ENCODE results near the gene SUPT5H.
A peak's percentile ranks its signal among the peaks of the same experiment; 100 is the strongest.
"Not testable (repeated sequence)": the region's sequence is repeated elsewhere in the genome, so short reads cannot be mapped to it uniquely, and the experiment has no call there.

The SUPT5H gene

DNA sequence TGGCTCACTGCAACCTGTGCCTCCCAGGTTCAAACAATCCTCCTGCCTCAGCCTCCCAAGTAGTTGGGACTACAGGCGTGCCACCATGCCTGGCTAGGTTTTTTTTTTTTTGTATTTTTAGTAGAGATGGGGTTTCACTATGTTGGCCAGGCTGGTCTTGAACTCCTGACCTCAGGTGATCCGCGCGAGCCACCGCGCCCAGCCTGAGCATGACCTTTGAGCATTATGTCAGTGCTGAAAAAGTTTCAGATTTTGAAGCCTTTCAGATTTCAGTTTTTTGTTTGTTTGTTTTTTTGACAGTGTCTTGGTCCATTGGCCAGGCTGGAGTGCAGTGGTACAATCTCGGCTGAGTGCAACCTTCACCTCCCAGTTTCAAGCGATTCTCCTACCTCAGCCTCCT lies 5.9 kb downstream of the SUPT5H start:
- DNase-seq (ENCODE audit: low read depth in 4 of 4, low spot score in 1 of 4) = not testable (repeated sequence)

DNA sequence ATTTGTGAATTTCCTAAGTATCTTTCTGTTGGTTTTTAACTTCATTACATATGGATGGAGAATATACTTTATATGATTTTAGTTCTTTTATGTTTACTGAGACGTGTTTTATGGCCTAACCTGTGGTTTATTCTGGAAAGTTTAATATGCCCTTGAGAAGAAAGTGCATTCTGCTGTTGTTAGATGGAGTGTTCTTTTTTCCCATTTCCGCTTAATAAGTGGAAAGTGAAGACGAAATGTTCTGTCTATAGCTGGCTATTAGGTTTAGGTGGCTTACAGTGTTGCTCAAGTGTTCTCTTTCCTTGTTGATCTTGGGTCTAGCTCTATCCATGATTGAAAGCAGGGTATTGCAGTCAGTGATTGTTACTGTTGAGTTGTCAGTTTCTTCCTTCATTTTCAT lies 18.0 kb downstream of the SUPT5H start:
- DNase-seq (ENCODE audit: low read depth in 4 of 4, low spot score in 1 of 4) = no peak

DNA sequence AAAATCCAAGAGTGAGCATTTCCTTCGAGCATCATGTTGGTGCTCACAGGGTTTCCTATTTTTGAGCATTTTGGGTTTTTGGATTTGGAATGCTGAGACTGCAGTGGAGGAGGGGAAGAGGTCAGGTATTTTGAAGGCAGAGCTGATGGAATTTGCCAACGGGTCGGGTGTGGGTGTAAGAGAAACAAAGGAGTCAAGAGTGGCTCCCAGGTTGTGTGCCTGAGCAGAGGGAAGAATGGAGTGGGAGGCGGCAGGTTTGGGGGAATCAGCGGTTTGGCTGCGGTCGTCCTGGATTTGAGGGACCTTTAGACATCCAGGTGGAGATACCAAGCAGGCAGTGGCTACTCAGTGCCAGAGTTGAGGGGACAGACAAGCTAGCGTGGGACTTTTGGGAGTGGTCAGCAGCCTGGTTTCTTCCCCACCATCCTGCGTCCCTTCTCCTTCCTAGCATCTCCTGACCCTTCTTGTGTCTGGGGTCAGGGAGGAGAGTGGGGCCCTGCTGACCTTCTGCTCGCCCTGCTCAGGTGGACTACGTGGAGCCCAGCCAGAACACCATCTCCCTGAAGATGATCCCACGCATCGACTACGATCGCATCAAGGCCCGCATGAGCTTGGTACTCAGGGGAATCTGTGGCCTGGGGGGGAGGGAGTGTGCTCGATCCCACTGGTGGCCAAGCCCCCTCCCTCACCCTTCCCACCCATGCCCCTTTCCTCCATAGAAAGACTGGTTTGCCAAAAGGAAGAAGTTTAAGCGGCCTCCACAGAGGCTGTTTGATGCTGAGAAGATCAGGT lies 20.8 kb downstream of the SUPT5H start:
- DNase-seq (ENCODE audit: low read depth in 4 of 4, low spot score in 1 of 4) = no peak

DNA sequence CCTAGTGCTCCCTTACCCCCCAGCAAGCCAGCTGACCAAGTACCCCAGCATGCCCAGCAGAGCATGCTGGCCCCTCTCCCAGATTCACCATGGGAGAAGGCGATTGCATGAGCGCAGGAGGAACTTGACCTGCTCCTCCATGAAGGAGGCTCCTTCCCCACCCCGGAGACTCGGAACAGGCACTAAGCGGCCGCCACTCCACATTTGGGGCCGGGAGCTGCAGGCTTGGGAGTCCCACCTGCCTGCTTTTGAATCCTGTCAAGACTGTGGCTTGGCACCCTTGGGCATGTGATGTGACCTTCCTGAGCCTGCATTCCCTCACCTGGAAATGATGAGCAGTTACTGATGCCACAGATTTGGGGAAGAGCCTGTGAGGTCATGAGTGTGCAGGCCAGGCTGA lies 22.6 kb downstream of the SUPT5H start:
- no peak for DNase-seq (ENCODE audit: low read depth in 4 of 4, low spot score in 1 of 4)

DNA sequence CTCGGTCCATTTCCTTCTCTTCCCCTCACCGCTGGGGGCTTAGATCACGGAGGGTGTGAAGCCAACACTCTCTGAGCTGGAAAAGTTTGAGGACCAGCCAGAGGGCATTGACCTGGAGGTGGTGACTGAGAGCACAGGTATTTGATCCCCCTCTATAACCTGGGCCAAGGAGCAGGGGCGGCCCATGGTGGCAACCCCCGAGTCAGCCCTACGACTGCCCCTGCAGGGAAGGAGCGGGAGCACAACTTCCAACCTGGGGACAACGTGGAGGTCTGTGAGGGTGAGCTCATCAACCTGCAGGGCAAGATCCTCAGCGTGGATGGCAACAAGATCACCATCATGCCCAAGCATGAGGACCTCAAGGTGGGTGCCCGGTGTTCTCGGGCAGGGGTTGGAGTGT lies 23.7 kb downstream of the SUPT5H start:
- DNase-seq (ENCODE audit: low read depth in 4 of 4, low spot score in 1 of 4) = no peak

DNA sequence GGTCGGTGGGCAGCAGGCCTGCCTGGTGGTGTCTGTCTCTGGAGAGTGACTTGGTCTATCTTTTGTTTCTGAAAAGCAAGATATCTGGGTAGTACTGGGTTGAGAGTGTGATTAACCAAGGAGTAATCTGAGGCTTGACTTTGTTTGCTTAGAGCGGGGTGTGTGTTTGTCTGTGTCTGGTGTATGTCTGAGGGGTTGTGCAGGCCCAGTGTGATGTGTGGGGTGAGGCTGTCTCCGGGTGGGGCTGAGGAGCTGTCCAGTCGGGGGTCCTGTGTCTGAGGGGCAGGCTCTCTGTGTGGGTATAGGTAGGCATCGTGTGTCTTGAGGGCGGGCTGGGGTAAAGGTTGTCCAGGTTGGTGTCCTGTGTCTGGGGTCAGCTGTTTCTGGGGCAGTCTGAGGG lies 24.2 kb downstream of the SUPT5H start:
- no peak for DNase-seq (ENCODE audit: low read depth in 4 of 4, low spot score in 1 of 4)

DNA sequence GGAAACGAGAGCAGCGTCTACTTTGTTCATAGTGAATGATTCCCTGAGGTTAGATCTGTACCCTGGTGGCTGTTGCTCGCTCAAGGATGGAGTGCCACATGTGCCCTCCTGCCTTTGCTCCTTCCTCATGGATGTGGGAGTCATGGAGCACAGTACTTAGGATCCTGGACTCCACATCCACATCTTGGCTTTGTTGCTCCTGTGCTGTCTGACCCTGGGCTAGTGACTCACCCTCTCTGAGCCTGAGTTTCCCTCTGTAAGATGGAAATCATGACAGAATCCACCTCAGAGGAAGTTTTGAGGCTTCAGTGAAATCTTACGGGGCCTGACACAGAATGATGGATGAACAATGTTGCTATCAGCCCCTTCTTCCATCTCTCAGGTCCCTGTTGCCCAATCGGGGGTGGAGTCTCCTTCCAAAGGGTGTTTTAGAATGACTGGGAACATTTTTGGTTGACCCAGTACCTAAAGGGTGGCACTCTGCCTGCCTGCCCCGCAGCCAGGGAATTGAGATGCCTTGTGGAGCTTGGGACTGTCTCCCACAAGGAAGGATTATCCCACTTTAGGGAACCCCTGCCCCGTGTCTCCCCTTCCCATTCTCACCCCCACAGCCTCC lies 25.4 kb downstream of the SUPT5H start:
- DNase-seq (ENCODE audit: low read depth in 4 of 4, low spot score in 1 of 4) = no peak

DNA sequence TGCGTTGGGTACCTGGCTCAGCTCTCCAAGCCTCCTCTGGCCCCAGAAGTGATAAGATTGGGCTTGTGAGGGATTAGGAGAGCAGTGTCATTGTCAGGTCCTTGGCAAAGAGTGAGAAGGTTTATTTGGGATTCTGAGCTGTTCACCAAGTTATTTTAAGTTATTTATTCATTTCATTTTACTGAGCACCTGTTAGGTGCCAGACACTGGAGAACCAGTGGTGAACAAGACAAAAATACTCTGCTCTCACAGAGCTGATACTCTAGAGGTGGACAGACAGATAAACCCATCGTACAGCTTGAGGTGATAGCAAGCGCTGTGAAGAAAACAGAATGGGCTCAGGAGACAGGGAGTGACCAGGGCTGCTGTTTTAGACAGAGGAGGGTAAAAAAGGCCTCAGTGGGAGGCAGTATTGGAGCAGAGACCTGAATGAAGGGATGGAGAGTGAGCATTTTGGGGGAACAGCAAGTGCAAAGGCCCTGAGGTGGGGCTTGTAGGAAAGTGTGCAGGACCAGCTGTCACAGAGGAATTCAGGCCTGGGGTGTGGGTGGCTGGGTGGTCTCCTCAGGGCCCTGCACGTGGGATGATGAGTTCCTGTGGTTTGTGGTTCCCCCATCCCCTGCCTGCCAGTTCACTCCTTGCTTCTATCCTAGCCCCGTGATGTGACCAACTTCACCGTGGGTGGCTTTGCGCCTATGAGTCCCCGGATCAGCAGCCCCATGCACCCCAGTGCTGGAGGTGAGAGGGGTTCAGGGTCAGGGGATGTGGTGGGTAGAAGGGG lies 26.6 kb downstream of the SUPT5H start:
- DNase-seq (ENCODE audit: low read depth in 4 of 4, low spot score in 1 of 4) = no peak

DNA sequence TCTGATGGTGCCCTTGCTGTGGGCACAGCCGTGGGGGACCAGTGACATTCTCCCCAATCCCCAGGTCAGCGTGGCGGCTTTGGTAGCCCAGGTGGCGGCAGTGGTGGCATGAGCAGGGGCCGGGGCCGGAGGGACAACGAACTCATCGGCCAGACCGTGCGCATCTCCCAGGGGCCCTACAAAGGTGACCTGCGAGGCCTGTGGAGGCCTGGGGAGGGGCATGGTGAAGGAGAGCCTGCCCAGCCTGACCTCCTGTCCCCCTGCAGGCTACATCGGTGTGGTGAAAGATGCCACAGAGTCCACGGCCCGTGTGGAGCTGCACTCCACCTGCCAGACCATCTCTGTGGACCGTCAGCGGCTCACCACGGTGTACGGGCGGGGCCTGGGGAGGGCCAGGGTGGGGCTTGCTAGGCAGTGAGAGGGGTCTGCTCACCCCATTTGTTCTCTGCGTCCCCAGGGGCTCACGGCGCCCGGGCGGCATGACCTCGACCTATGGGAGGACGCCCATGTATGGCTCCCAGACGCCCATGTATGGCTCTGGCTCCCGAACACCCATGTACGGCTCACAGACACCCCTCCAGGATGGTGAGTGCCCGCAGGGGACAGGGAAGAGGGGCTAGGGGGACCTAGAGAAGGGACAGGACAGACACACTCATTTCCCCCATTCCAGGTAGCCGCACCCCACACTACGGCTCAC lies 27.5 kb downstream of the SUPT5H start:
- no peak for DNase-seq (ENCODE audit: low read depth in 4 of 4, low spot score in 1 of 4)

DNA sequence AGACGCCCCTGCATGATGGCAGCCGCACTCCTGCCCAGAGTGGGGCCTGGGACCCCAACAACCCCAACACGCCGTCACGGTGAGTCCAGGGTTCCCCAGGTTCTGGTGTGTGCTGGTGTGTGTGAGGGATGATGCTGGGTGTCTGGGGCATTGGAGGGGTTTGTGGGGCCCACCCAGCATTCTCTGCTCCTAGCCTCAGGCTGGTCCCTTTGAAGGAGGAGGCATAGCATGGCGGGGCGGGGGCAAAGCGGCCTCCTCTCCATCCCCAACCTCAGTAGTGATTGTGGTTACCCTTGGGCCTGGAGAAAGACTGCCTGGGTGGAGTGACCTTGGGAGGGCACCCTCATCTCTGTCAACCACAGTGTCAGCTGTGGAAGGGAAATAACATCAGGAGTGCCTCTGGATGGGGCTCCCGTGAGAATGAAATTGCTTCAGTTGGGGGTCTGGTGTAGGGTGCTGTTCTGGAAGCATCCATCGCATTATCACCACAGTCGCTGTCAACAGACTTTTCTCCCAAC lies 28.1 kb downstream of the SUPT5H start:
- DNase-seq (ENCODE audit: low read depth in 4 of 4, low spot score in 1 of 4) = no peak

DNA sequence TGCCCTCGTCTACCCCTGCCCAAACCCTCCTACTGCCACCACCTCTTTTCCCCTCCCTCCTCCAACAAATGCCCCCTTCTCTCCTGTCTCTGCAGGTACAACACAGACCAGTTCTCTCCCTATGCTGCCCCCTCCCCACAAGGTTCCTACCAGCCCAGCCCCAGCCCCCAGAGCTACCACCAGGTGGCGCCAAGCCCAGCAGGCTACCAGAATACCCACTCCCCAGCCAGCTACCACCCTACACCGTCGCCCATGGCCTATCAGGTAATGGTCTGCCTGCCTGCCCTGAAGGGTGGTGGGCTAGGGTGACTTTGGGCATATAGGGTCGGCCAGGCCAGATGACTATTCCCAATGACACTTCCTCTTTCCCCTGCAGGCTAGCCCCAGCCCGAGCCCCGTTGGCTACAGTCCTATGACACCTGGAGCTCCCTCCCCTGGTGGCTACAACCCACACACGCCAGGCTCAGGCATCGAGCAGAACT lies 28.8 kb downstream of the SUPT5H start:
- DNase-seq (ENCODE audit: low read depth in 4 of 4, low spot score in 1 of 4) = peak; percentile 55 to 62 (median 58)

DNA sequence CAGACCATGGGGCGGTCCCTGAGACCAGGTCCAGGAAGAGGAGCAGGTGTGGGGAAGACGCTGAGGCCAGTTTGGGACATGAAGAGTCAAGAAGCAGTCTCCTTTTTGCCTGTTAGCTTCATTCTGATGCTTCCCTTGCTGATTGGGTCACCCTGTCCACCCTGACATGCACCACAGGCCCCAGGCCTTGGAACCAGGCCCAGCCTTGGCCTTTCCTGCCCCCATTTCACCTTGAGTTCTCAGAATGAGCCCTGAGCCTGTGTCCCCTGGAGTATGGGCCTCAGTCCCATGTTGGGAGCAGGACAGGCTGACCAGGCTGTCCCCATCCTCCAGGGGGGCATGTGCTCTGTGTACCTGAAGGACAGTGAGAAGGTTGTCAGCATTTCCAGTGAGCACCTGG lies 30.4 kb downstream of the SUPT5H start:
- DNase-seq (ENCODE audit: low read depth in 4 of 4, low spot score in 1 of 4) = no peak

DNA sequence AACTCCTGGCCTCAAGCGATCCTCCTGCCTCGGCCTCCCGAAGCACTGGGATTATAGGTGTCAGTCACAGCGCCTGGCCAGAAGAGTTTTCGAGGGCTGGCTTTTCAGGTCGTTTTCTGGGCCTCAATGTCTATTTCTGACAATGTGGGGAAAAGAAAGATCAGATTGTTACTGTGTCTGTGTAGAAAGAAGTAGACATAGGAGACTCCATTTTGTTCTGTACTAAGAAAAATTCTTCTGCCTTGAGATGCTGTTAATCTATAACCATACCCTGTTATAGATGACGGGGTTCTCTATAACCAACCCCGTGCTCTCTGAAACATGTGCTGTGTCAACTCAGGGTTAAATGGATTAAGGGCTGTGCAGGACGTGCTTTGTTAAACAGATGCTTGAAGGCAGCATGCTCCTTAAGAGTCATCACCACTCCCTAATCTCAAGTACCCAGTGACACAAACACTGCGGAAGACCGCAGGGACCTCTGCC lies 34.0 kb downstream of the SUPT5H start:
- DNase-seq (ENCODE audit: low read depth in 4 of 4, low spot score in 1 of 4) = not testable (repeated sequence)

DNA sequence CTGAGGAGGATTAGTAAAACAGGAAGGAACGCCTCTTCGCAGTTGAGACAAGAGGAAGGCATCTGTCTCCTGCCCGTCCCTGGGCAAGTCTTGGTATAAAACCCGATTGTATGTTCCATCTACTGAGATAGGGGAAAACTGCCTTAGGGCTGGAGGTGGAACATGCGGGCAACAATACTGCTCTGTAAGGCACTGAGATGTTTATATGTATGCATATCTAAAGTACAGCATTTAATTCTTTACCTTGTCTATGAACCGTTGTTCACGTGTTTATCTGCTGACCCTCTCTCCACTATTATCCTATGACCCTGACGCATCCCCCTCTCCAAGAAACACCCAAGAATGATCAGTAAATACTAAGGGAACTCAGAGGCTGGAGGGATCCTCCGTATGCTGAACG lies 34.5 kb downstream of the SUPT5H start:
- DNase-seq (ENCODE audit: low read depth in 4 of 4, low spot score in 1 of 4) = no peak

DNA sequence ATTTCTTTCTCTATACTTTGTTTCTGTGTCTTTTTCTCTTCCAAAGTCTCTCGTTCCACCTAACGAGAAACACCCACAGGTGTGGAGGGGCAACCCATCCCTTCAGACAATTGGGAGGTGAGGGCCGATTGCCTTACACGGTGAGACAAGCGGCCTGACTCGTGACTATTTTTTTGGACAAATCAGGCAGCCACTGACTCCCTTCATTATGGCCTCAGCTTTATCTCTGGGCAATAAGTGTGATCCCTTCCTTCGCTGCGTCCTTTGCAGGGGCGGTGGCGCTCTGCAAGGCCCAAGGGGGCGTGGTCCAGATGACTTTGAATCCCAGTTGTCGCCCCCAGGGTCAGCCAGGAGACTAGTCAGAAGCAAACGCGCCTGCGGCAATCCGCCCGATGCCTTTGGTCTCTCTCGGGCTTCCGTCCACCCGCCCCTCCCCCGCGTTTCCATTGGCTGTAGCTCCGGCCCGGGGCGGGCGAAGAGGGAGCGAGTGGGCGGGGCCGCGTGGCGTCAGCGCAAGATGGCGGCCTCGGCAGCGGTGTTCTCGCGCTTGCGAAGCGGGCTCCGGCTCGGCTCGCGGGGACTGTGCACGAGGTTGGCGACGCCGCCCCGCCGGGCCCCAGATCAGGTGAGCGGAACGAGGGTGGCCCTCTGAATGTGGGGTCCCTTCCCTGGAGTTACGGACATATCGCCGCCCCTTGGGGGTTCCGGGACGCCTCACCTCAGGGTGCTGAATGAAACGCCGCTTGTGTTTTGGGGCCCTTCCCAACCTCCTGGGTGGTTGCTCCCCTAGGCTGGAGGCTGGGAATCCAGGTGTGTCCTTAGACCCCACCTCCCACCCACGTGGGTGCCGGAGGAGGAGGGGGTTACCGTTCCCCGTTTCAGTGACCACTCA lies 35.2 kb downstream of the SUPT5H start, which contains the start of gene TIMM50:
TSS of gene TIMM50 (plus strand) at position 502 of the 892 bp plus-strand sequence. CDS start at position 518, 16 bp downstream.
- peak; percentile 98 to 99 (median 98) for DNase-seq (ENCODE audit: low read depth in 4 of 4, low spot score in 1 of 4)

DNA sequence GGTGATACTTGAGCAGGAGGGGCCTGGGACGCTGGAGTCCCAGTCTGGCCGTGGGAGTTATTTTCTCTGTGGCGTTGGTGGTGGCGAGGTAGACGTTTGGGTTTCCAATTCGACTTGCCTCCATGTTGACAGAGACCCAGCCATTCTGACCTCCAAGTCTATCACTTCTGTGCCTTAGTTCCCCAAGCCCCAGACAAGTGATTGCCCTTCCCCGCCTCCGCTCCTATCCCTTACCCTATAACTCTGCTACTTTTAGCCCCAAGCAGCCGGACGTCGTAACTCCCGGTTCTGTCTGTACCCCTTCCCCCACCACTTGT lies 35.8 kb downstream of the SUPT5H start:
- DNase-seq (ENCODE audit: low read depth in 4 of 4, low spot score in 1 of 4) = no peak

DNA sequence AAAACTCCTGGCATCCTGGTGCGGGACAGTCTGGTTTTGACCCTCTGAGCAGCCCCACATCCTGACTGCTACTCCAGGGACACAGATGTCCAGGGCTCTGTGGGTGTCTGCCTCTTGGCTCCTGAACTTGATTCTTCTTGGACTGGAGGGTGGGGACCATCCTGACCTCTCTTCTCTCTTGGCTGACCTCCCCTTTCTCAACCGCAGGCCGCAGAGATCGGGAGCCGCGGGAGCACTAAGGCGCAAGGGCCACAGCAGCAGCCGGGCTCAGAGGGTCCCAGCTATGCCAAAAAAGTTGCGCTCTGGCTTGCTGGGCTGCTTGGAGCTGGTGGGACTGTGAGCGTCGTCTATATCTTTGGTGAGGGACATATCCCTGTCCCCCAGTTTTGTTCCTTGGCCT lies 36.3 kb downstream of the SUPT5H start:
- DNase-seq (ENCODE audit: low read depth in 4 of 4, low spot score in 1 of 4) = no peak

DNA sequence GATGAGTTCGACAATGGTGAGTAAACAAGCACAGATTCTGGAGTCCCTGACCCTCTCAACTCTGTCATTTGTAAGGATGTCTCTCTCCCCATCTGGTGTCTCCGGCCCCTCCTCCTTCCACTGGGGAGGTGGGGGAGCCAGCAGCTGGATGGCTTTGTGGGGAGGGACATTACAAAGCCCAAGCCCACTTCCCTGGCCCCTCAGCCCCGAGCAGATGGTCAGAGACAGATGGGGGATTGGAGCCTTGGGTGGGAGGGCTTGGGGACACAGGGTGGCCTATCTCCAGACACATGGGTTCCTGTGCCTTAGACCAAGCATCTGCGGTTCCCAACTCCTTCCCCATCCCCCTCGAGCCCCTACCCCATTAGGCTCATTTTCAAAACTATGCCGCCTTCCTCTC lies 37.8 kb downstream of the SUPT5H start:
- DNase-seq (ENCODE audit: low read depth in 4 of 4, low spot score in 1 of 4) = no peak

DNA sequence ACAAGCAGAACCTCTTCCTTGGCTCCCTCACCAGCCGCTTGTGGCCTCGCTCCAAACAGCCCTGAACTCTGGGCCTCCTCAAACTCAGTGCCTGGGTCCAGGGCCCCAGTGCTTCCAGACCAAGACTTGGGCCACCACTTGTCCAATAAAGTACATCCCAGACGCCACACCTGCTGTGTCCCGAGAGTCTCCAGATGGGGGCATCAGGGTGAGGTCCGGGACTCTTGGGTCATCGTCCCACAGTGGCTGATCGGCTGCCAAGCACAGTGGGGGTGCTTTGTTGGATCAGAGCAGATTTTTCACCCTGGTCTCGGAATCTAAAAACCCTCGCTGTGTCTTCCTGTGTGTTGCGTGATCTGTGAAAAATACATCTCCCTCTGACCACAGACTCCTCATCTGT lies 44.4 kb downstream of the SUPT5H start:
- no peak for DNase-seq (ENCODE audit: low read depth in 4 of 4, low spot score in 1 of 4)

DNA sequence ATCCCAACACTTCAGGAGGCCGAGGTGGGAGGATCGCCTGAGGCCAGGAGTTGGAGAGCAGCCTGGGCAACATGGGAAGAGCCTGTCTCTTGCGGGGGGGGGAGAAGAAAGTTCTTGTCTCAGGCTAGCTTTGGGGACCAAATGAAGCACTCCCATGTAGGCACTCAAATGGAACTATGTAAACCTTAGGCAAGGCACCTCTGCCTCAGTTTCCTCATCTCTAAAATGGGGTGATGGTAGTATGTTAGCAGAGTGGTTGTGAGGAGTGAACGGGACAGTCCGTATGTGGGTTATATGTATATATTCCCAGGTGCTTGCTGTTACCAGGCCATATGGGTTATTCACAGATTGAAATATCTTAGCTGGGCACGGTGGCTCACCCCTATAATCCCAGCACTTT lies 46.8 kb downstream of the SUPT5H start:
- no peak for DNase-seq (ENCODE audit: low read depth in 4 of 4, low spot score in 1 of 4)

Data from stimulated activated CD4-positive, alpha-beta T cell treated with anti-CD3 and anti-CD28 coated beads, Interleukin-1b, Interleukin-23, amount 100 ng/mL, for 24 hours (primary cell).